ENCODE measurements around the gene C1orf159.
A peak's percentile ranks its signal among the peaks of the same experiment; 100 is the strongest.

C1orf159 gene

DNA sequence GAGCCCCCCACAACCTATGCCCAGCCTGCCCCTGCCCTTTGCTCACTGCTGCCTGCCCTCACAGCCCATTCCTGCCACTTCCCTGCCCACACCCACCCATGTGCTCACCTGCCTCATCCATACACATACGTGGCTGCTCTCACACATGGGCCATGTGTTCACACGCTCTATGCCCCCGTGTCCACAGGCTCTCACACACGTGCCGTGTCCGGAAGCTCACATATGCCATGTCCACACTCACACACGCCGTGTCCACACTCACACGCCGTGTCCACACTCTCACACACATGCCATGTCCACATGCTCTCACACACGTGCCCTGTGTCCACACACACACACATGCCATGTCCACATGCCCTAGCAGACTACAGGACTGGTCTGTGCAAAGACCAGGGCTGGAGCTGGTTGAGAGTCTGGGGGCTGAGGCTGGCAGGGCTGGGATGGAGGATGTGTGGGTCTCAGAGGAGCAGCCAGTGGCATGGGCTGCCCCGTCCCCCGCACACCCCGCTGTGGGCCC is 41.2 kb downstream of the C1orf159 start:
- 90 to 96% methylated on average over 12 to 14 of the region's 14 CpGs for WGBS, 2 experiments (ENCODE audit: insufficient coverage in 2 of 2)
- Histone ChIP-seq H3K36me3 (ENCODE audit: control insufficient read depth, insufficient read depth, low read length) (no peaks in the 10 kb centered on the region), H3K4me3 (ENCODE audit: extremely low read depth, insufficient read depth, low read length, poor library complexity, severe bottlenecking) (no peak overlapping the region), H3K4me1 (ENCODE audit: control insufficient read depth, insufficient read depth, low read length, poor library complexity, severe bottlenecking) (peaks cover 1% of the 10 kb centered on the region), H3K27ac (ENCODE audit: low read depth, low read length, severe bottlenecking) (no peak overlapping the region), H3K9me3 (ENCODE audit: control insufficient read depth, low read length) (no peaks in the 10 kb centered on the region)

DNA sequence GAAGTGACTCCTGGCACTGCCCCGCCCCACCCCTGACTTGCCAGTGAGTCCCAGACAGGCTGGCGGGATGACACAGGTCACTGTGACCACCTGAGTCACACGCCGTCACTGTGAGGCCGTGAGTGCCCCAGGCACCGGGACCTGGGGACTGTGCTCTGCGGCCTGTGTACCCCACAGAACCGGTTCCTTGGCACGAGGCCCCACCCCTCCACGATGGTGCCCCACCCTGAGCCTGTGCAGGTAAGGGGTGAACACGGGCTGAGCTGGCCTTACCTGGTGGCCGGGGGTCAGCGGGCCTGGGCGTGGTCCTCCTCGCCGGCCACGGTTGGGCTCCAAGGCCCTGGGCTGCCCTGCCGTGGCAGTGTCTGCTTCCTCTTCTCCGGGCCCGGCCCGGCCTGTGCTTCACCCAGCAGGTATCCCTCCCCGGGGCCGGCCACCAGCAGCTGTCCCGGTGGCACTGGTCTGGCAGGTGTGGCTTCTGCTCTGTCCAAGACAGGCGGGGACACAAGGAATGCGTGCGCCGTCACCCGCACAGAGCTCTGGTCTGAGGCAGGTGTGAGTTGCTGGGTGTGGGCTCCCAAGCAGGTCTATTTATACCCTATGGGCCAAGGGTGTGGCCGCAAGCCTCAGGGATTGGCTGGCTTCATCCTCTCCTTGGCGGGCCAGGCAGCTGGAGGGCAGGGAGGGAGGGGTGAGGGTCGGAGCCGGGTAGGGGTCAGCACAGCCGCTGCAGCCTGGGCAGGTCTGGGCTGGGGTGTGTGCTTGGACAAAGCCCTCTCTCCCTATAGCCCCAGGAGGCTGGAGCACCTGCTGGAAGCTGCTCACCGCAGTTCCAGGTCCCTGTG is 41.9 kb downstream of the C1orf159 start, which contains the start of gene RNF223:
TSS of gene RNF223 (minus strand) at position 564 of the 845 bp plus-strand sequence. CDS start 1,740 bp downstream, outside the sequence.
- WGBS, 2 experiments (ENCODE audit: insufficient coverage in 2 of 2), result 88 to 91% methylated on average over 29 to 30 of the region's 35 CpGs
- H3K36me3 ChIP-seq (ENCODE audit: control insufficient read depth, insufficient read depth, low read length), result no peaks in the 10 kb centered on the region
- no peak within 1 kb of the TSS for H3K4me3 ChIP-seq (ENCODE audit: extremely low read depth, insufficient read depth, low read length, poor library complexity, severe bottlenecking)
- no peaks in the 10 kb centered on the region for H3K4me1 ChIP-seq (ENCODE audit: control insufficient read depth, insufficient read depth, low read length, poor library complexity, severe bottlenecking)
- no peaks in the 10 kb centered on the region for H3K9me3 ChIP-seq (ENCODE audit: control insufficient read depth, low read length)
- no peak within 1 kb of the TSS for H3K27ac ChIP-seq (ENCODE audit: low read depth, low read length, severe bottlenecking)

DNA sequence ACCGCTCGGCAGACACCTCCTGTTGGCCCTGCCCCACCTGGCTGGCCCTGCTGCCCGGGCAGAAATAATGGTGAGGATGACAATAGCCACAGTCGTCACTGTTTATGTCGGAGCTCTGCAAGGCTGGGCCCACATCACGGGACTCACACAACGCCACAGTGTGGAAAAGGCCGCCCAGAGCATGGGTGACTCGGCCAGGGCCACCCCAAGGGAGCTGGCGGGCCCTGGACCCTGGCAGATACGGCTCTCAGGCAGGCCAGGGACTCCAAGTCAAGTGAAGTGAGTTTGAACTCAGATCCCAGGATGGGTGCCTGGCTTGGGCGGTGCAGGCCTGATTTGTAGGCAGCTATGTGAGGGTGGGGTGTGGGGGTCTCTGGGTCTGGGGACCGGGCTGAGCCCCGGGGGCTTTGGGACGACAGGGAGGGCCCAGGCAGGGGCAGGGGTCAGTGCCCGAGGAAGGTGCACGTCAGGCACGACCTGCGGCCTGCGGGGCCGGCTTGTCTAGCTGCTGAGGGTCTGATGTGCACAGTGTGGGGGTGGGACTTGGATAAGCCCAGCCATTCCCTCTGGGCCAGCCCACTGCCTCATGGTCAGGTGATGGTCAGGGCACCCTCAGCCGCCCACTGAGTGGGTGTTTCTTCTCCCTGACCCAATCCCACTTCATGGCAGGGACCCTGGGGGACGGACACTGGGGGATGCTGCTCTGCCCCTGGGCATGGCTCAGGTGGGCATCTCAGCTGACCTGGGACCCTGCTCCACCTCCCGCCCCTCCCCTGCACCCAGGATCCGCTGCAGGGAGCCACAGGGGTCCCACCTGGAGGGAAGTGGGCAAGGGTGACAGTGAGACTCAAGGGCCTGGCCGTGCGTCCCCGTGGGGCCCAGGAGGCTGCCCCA is 42.8 kb downstream of the C1orf159 start:
- no peaks in the 10 kb centered on the region for H3K36me3 ChIP-seq (ENCODE audit: control insufficient read depth, insufficient read depth, low read length)
- no peak overlapping the region for H3K4me3 ChIP-seq (ENCODE audit: extremely low read depth, insufficient read depth, low read length, poor library complexity, severe bottlenecking)
- WGBS, 2 experiments (ENCODE audit: insufficient coverage in 2 of 2), result 85 to 88% methylated on average over 26 to 27 of the region's 28 CpGs
- H3K4me1 ChIP-seq (ENCODE audit: control insufficient read depth, insufficient read depth, low read length, poor library complexity, severe bottlenecking), result peaks cover 2% of the 10 kb centered on the region
- no peak overlapping the region for H3K27ac ChIP-seq (ENCODE audit: low read depth, low read length, severe bottlenecking)
- no peaks in the 10 kb centered on the region for H3K9me3 ChIP-seq (ENCODE audit: control insufficient read depth, low read length)

DNA sequence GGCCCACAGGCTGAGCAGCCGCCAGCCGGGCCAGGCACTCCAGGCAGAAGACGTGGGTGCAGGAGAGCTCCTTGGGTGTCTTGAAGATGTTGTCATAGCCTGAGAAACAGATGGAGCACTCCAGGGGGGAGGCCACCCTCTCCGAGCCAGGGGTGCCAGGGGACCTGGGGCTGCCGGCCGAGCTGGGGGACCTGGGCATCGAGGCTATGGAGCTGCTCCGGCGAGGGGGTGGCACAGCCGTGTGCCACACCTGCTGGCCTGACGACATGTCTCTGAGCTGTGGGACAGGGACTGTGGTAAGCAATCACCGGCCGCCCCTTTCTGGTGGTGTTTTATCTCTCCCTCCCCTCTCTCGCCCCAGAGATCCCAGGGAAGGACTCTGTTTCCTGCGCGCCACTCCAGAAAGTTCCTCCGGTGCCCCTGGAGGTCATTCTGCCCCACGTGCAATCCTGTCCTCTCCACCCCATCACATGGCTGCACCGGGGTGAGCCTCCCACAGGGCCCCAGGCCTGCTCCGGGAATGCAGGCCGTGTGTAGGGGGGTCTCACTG is 43.5 kb downstream of the C1orf159 start:
- WGBS, 2 experiments (ENCODE audit: insufficient coverage in 2 of 2), result 83 to 86% methylated on average over 18 to 21 of the region's 21 CpGs
- Histone ChIP-seq H3K9me3 (ENCODE audit: control insufficient read depth, low read length) (no peaks in the 10 kb centered on the region), H3K36me3 (ENCODE audit: control insufficient read depth, insufficient read depth, low read length) (no peaks in the 10 kb centered on the region), H3K27ac (ENCODE audit: low read depth, low read length, severe bottlenecking) (no peak overlapping the region), H3K4me1 (ENCODE audit: control insufficient read depth, insufficient read depth, low read length, poor library complexity, severe bottlenecking) (peaks cover 2% of the 10 kb centered on the region), H3K4me3 (ENCODE audit: extremely low read depth, insufficient read depth, low read length, poor library complexity, severe bottlenecking) (no peak overlapping the region)

DNA sequence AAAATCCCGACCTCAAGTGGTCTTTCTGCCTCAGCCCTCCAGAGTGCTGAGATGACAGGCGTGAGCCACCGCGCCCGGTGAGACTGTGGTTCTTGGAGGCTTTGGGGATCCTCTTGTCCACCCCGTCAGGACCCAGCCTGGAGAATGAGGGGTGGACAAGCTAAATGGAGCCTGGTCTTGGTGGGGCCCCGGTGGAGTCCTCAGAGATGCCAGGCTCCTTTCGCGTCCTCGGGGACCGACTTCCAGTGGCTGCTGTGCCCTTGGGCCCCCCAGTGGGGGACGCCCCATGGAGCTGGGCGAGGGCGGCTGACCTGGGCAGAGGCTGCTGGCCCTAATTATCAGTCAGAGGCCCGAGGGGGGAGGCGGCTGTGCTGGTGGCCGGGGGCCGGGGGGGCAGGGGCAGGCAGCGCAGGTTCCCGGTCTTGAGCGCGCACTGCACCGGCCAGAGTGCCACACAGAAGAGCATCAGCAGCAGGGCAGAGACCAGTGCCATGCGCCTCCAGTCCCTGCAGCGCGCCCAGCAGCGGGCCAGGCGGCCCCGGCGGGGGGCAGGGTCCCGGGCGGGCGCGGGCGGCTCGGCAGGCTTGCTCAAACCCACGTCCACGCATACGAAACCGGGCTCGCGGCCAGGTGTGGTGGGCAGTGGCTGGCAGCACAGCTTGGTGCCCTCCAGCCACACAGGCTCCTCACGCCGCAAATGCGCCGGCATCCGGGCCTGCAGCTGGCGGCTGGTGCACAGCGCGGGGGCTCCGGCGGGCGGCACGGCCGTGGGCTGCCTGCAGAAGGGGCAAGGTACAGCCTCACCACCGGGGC is 44.2 kb downstream of the C1orf159 start:
- no peak overlapping the region for H3K4me3 ChIP-seq (ENCODE audit: extremely low read depth, insufficient read depth, low read length, poor library complexity, severe bottlenecking)
- H3K4me1 ChIP-seq (ENCODE audit: control insufficient read depth, insufficient read depth, low read length, poor library complexity, severe bottlenecking), result peaks cover 2% of the 10 kb centered on the region
- H3K36me3 ChIP-seq (ENCODE audit: control insufficient read depth, insufficient read depth, low read length), result no peaks in the 10 kb centered on the region
- H3K9me3 ChIP-seq (ENCODE audit: control insufficient read depth, low read length), result no peaks in the 10 kb centered on the region
- no peak overlapping the region for H3K27ac ChIP-seq (ENCODE audit: low read depth, low read length, severe bottlenecking)
- 93% methylated on average over 21 to 47 of the region's 56 CpGs for WGBS, 2 experiments (ENCODE audit: insufficient coverage in 2 of 2)

DNA sequence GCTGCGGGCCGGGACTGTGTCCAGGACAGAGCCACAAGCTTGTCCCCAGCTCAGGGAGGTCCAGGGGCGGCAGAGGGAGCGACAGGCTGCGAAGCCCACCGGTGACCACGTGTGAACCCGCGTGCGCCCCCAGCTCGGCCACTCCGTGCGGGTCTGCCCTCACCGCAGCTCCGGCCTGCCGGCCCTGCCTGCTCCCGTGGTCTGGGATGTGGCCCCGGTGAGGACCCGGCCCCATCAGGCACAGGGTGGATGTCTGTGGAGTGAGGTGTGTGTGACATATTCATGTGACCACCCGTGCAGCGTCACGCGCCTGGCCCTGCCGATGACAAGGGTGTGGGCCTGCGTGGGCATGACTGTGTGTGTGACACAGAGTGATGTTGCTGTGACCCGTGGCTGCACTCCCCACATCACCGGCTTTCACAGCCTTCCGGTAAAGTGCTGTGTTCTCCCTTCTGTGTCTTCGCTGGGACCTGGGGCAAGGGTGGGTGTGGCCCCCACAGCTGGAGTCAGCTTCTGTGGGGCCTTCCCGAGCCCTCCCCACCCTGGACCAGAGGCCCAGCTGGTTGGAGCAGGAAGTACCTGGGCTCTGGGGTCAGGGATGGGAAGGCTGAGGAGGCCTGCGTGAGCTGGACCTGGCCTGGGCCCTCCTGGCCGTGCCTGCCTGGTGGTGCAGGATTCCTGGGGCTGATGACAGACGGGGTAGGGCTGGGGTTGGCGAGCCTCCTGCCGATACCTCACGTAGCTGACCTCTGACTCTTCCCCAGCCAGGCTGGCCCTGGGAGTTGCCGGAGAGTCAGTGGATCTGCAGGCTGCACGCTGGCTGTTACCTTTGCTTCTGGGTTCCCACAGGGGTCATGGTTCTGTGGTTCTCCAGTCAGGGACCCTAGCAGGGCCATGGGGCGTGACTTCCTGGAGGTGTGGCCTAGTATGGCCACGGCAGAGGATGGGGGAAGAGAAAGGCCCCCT is 45.9 kb downstream of the C1orf159 start:
- 64 to 67% methylated on average over 29 to 39 of the region's 40 CpGs for WGBS, 2 experiments (ENCODE audit: insufficient coverage in 2 of 2)
- Histone ChIP-seq H3K4me3 (ENCODE audit: extremely low read depth, insufficient read depth, low read length, poor library complexity, severe bottlenecking) (peak overlapping the region; percentile 59), H3K27ac (ENCODE audit: low read depth, low read length, severe bottlenecking) (no peak overlapping the region), H3K36me3 (ENCODE audit: control insufficient read depth, insufficient read depth, low read length) (no peaks in the 10 kb centered on the region), H3K4me1 (ENCODE audit: control insufficient read depth, insufficient read depth, low read length, poor library complexity, severe bottlenecking) (peaks cover 2% of the 10 kb centered on the region), H3K9me3 (ENCODE audit: control insufficient read depth, low read length) (no peaks in the 10 kb centered on the region)

DNA sequence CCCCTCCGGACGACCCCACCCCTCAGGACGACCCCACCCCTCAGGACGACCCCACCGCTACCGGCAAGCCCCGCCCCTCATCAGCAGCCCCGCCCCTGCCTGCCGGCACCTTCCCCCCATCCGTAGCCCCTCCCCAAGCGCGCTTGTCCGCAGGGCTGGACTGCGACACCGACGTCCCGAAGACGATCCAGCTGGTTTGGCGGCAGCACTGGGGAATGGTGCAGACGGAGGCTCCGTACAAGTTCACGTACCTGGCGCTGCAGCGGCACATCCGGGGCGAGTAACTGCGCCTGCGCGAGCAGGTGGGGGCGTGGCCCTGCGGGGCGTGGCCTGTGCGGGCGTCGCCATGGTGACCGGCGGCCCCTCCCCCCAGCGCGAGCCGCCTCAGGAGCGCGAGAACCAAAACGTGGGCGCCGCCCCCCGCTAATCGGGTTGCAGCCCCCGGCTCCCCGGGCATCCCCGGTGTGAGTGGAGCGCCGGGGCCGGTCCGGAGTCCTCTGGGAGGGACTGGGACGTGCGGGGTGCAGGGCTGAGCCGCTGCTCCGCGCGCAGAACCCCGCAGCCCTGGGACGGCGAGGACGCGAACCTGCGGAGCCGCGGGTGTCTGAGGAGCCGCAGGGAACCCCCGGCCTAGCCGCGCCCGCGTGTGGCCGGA is 46.7 kb downstream of the C1orf159 start:
- WGBS, 2 experiments (ENCODE audit: insufficient coverage in 2 of 2), result 2 to 6% methylated on average over 34 to 60 of the region's 75 CpGs
- H3K4me3 ChIP-seq (ENCODE audit: extremely low read depth, insufficient read depth, low read length, poor library complexity, severe bottlenecking), result peak overlapping the region; percentile 59
- H3K9me3 ChIP-seq (ENCODE audit: control insufficient read depth, low read length), result no peaks in the 10 kb centered on the region
- H3K4me1 ChIP-seq (ENCODE audit: control insufficient read depth, insufficient read depth, low read length, poor library complexity, severe bottlenecking), result peaks cover 5% of the 10 kb centered on the region
- H3K36me3 ChIP-seq (ENCODE audit: control insufficient read depth, insufficient read depth, low read length), result no peaks in the 10 kb centered on the region
- no peak overlapping the region for H3K27ac ChIP-seq (ENCODE audit: low read depth, low read length, severe bottlenecking)

DNA sequence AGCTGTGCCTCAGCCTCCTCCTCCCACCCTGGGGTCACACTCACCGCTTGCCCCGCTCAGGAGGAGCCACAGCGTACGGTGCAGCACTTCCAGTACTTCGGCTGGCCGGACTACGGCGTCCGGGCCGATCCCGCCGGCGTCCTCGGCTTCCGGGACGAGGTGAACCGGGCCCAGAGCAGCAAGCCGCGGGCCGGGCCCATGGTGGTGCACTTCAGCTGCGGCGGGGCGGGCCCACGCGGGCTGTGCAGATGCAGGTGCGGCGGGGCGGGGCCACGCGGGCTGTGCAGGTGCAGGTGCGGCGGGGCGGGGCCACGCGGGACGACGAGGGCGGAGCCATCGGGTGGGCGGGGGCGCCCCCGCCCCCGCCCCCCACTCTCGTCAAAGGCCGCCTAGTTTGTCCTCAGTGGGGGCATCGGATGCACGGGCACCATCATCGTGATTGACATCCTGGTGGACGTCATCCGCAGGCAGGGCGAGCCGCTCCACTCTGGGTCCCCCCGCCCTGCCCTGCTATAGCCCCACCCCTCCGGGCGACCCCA is 47.3 kb downstream of the C1orf159 start:
- WGBS, 2 experiments (ENCODE audit: insufficient coverage in 2 of 2), result 2 to 3% methylated on average over 39 to 48 of the region's 55 CpGs
- Histone ChIP-seq H3K9me3 (ENCODE audit: control insufficient read depth, low read length) (no peaks in the 10 kb centered on the region), H3K4me3 (ENCODE audit: extremely low read depth, insufficient read depth, low read length, poor library complexity, severe bottlenecking) (peak overlapping the region; percentile 59), H3K36me3 (ENCODE audit: control insufficient read depth, insufficient read depth, low read length) (no peaks in the 10 kb centered on the region), H3K27ac (ENCODE audit: low read depth, low read length, severe bottlenecking) (no peak overlapping the region), H3K4me1 (ENCODE audit: control insufficient read depth, insufficient read depth, low read length, poor library complexity, severe bottlenecking) (peaks cover 11% of the 10 kb centered on the region)

All from mesodermal cell (in vitro differentiated cells).